Ammon's horn (tissue), 1 donor: ENCODE results near the gene SSUH2.
"Not testable (repeated sequence)": the region's sequence is repeated elsewhere in the genome, so short reads cannot be mapped to it uniquely, and the experiment has no call there.

Source experiments
- DNase-seq: peaks from one replicate; pipeline ENCODE4 v3.0.0-alpha.2; 2016; ENCODE audit warnings: low spot score

The SSUH2 gene

GRCh38 chr3:8644748-8645390, at the start of gene SSUH2:
Gene SSUH2 (minus strand): TSS chr3:8644798. CDS start chr3:8644758, 40 bp downstream.
- no peak for DNase-seq

GRCh38 chr3:8691295-8691694, 46.7 kb upstream of the SSUH2 start:
- DNase-seq: not testable (repeated sequence)

GRCh38 chr3:8684992-8685391, 40.4 kb upstream of the SSUH2 start:
- DNase-seq: not testable (repeated sequence)

GRCh38 chr3:8682850-8683574, 38.4 kb upstream of the SSUH2 start:
- not testable (repeated sequence) for DNase-seq

- DNase-seq: not testable (repeated sequence)
Observed at GRCh38 chr3:8681881-8682538, 37.4 kb upstream of the SSUH2 start.

GRCh38 chr3:8681349-8681748, 36.8 kb upstream of the SSUH2 start:
- DNase-seq: no peak

- not testable (repeated sequence) for DNase-seq
Observed at GRCh38 chr3:8679817-8680553, 35.4 kb upstream of the SSUH2 start.

GRCh38 chr3:8678751-8679150, 34.2 kb upstream of the SSUH2 start:
- no peak for DNase-seq

GRCh38 chr3:8677258-8677657, 32.7 kb upstream of the SSUH2 start:
- DNase-seq: not testable (repeated sequence)

GRCh38 chr3:8675591-8675990, 31.0 kb upstream of the SSUH2 start:
- DNase-seq: not testable (repeated sequence)

- DNase-seq: no peak
Observed at GRCh38 chr3:8673083-8673737, 28.6 kb upstream of the SSUH2 start.

GRCh38 chr3:8669019-8669418, 24.4 kb upstream of the SSUH2 start:
- DNase-seq: no peak

- DNase-seq: no peak
Observed at GRCh38 chr3:8668216-8668615, 23.6 kb upstream of the SSUH2 start.

GRCh38 chr3:8667463-8668091, 23.0 kb upstream of the SSUH2 start:
- no peak for DNase-seq

- no peak for DNase-seq
Observed at GRCh38 chr3:8665407-8665896, 20.9 kb upstream of the SSUH2 start.

GRCh38 chr3:8663177-8664061, 18.8 kb upstream of the SSUH2 start:
- DNase-seq: peak; percentile 69

GRCh38 chr3:8662594-8662993, 18.0 kb upstream of the SSUH2 start:
- no peak for DNase-seq

GRCh38 chr3:8660175-8661118, 15.8 kb upstream of the SSUH2 start:
- DNase-seq: no peak

GRCh38 chr3:8659242-8659641, 14.6 kb upstream of the SSUH2 start:
- DNase-seq: no peak
